GM12874 (cell line): ENCODE data around the gene VWF.

Experiments
- TF ChIP-seq, protein P1 (sequence below): IDR thresholded peaks from 2 replicates; pipeline ENCODE4 v1.5.1; 2011; ENCODE audit warnings: low read depth, mild to moderate bottlenecking, control low read depth, low read length, moderate library complexity; ENCODE audit not compliant: insufficient read depth

The VWF gene

DNA sequence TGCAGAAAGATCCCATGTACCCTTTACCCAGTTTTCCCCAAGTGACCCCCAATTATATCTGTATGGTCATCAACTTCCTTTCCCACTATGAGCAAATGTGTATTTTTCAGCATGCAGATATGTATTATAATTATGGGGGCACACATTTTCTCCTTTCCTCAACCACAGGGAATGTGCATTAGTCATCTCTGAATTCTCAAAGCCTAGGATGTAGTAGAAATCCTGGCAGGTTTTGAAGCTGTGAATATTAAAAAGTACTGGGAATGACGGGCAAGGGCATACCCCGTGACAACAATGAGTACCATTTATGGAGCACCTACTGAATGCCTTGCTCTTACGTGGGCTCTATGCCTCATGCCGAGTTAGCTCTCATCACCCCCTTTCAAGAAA lies 71.5 kb downstream of the VWF start:
- TF ChIP-seq, protein P1, sequence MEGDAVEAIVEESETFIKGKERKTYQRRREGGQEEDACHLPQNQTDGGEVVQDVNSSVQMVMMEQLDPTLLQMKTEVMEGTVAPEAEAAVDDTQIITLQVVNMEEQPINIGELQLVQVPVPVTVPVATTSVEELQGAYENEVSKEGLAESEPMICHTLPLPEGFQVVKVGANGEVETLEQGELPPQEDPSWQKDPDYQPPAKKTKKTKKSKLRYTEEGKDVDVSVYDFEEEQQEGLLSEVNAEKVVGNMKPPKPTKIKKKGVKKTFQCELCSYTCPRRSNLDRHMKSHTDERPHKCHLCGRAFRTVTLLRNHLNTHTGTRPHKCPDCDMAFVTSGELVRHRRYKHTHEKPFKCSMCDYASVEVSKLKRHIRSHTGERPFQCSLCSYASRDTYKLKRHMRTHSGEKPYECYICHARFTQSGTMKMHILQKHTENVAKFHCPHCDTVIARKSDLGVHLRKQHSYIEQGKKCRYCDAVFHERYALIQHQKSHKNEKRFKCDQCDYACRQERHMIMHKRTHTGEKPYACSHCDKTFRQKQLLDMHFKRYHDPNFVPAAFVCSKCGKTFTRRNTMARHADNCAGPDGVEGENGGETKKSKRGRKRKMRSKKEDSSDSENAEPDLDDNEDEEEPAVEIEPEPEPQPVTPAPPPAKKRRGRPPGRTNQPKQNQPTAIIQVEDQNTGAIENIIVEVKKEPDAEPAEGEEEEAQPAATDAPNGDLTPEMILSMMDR: no peak

DNA sequence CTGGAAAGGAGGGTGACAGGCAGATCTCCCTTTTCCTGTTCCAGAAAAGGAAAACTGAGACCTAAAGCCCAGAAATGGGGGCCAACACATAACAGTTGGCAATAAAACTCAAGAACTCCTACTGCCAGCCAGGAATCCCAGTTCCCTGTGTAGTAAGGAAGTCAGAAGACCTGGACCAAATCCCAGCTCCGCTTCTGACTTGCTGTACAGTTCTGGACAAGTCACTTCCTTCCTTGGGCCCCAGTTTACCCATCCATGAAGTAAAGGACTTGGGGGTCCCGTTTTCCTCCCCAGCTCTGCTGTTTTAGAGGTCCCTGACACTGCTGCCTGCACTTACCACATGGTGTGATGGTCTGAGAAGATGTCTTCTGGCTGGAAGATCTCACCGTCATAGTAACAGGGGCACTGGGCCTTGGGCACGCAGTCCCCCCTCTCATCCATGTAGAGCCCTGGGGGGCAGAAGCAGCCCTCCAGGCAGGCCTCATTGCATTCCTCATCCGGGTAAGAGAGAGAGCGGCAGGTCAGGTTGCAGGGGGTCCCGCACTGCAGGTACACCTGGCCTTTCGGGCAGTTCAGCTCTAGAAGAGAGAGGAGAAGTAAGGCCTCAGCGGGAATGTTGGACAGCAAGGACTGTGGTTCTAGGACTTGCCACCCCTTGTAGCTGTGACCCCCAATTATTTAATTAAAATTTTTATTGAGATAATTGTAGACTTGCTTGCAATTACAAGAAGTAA lies 72.1 kb downstream of the VWF start:
- TF ChIP-seq, protein P1: no peak

DNA sequence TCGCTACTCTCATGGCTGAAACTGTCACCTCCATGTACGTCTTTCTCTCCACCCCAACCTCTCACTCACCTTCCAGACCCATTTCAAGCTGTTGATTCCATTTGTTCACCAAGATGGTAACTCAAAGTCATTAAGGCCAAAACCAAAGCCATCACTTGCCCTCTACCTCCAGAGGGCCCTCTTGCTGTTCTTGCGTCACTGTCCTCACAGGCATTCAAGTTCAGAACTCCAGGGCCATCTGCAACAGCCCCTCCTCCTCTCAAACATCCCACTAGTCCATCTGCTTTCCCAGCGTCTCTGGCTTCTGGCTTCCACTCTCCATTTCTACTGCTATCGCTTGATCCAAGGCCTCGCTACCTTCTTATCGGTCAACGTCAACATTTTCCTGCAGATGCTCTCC lies 74.5 kb downstream of the VWF start:
- TF ChIP-seq, protein P1: no peak

DNA sequence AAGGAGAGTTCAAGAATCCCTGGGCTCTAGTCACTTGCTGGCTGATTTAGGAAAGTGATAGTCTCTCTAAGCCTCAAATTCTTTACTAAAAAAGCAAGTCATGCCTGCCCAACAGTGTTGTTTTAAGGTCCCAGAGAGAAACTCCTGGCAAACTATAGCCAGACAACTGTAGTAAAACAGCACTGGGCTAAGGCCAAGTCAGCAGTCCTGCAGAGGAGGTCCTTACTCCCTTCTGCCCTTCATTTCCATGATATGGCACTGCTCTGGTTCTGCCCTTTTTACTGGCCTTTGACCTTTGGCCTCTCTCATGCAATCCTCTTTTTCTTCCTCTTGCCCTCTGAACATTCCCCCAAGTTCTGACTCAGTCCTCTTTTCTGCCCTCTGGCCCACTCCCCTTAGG lies 74.9 kb downstream of the VWF start:
- TF ChIP-seq, protein P1: no peak

DNA sequence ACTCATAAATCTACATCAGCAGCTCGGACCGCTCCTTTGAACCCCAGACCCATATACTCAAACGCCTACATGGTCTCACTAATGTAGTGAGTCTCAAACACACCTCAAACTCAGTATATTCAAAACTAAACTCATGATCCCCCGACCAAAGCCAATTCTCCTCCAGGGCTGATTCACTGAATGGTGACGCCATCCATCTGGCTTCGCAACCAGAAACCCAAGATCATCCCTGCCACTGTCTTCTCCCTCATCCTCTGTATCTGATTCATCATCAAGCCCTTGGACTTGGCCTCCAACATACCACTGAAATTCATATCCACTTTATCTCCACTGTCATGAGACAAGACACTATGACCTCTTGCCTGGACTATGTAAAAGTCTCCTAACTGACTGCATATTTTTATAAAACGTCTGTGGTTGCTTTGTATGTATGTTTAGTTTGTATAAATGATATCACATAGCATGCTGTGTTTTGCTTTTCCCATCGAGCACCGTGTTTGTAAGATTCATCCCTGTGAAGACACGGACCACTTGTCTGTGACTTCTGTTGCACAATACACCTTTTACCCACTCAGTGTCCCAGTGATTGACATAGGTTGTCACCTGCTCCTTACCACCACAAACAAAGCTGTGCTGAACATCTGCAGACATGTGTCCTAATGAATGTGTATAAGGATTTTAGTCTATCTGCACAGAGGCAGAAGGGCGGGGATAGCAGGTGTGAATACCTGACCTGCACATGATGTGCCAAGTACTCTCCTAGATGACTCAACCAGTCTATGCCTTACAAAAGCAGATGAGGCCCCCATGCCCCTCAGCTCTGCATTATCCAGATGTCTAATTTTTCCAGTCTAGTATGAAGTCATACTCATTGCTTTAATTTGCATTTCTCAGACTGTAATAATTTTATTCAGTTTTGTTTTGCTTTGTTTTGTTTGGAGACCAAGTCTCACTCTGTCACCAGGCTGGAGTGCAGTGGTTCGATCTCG lies 76.9 kb downstream of the VWF start:
- TF ChIP-seq, protein P1: no peak

DNA sequence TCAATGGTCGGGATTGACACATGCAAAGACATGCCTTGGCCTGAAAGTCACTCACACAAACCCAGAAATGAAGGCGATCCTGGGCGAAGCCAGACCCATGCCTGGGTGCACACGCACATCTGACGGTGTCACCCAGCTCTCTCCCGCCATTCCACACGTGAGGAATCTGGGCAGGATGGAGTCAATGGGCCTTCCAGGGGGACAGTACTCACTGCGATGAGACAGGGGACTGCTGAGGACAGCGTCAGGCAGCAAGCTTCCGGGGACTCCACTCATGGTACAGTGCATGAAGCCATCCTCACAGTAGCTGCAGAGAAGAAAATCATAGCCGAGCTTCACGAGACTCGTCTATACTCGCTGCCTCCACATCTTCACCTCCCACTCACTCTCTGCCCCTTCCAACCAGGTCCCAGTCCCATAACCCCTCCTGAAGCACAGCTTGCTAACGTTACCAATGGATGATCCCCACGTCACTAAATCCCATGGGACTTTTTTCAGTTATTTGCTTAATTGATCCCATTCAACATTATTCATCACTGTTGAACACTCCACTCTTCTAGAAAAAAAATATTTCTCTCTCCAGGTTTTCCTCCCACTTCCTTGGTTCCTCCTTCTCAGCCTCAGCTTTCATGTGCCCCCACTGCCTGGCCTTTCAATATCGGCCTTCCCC lies 77.8 kb downstream of the VWF start:
- TF ChIP-seq, protein P1: no peak

DNA sequence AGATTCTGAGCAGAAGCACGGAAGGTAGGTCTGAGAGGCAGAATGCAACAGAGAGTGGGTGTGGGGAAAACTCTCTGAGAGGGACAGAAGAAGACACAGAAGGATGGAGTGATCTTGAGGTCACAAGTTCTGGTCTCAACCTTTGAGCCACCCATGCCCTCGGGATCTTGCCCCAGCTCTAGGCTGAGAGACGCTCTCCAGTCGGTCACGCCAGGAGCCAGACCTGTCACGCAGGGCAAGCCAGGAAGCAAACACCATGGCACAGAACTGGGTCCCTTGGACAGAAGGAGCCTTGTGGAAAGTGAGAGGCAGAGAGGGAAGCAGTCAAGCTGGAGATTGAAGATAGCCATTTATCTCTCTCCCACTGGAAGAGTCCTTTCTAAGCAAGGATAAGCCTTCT lies 79.0 kb downstream of the VWF start:
- TF ChIP-seq, protein P1: no peak
